ENCODE data around the gene RBM22.

DNA sequence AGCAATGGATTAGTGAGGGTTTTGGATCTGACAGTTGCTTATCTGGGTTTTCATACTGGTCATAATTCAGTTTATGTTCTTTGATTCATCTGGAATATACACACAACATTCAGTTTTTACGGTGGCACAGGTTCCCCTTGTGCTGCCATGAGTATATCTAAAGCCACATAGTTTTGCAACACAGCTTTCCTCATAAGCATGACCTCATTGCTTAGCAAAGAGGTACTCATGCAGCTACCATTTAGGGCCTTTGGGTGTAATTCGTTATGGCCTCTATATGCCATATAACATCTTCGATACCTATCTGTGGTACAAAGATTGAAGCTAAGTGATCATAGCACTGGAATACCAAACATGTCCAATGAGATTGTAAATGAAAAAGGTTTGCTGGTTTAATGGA, 2.9 kb upstream of the RBM22 start:
- TF ChIP-seq, protein P1, sequence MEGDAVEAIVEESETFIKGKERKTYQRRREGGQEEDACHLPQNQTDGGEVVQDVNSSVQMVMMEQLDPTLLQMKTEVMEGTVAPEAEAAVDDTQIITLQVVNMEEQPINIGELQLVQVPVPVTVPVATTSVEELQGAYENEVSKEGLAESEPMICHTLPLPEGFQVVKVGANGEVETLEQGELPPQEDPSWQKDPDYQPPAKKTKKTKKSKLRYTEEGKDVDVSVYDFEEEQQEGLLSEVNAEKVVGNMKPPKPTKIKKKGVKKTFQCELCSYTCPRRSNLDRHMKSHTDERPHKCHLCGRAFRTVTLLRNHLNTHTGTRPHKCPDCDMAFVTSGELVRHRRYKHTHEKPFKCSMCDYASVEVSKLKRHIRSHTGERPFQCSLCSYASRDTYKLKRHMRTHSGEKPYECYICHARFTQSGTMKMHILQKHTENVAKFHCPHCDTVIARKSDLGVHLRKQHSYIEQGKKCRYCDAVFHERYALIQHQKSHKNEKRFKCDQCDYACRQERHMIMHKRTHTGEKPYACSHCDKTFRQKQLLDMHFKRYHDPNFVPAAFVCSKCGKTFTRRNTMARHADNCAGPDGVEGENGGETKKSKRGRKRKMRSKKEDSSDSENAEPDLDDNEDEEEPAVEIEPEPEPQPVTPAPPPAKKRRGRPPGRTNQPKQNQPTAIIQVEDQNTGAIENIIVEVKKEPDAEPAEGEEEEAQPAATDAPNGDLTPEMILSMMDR (conservative IDR thresholded peaks at IDR 0.05): no peak
- no peak for TF ChIP-seq EZH2 (IDR thresholded peaks at IDR 0.05; ENCODE audit: low read depth)
